Astrocyte (in vitro differentiated cells and primary cell): Measurements from ENCODE around the gene ANGPTL4. TPM values are rescaled to one million over a fixed set of nuclear protein-coding genes. Genes with fewer than 3 reads are reported as not detected.

Experiments used
- DNase-seq: peaks from one replicate; pipeline ENCODE4 v3.0.0-alpha.2; 2010; ENCODE audit warnings: low read depth
- FAIRE-seq: peaks from 2 replicates; lab custom pipeline; 2011; peaks lifted over from hg19 to GRCh38; lab: Jason Lieb, UNC
- H2AFZ ChIP-seq: 2 replicates; pipeline ENCODE4 v1.6.0; 2012; ENCODE audit warnings: low read depth, low read length, inconsistent platforms
- H3K27ac ChIP-seq: 2 replicates; pipeline ENCODE4 v1.5.1; 2011; ENCODE audit warnings: low read depth, low read length, inconsistent platforms
- H3K27me3 ChIP-seq: 2 replicates; pipeline ENCODE4 v1.6.0; 2011; ENCODE audit warnings: low read length, inconsistent platforms; ENCODE audit not compliant: insufficient read depth
- H3K36me3 ChIP-seq: 2 replicates; pipeline ENCODE4 v1.5.1; 2011; ENCODE audit warnings: low read length, inconsistent platforms; ENCODE audit not compliant: insufficient read depth
- H3K4me1 ChIP-seq: 2 replicates; pipeline ENCODE4 v1.5.1; 2011; ENCODE audit warnings: low read length, inconsistent platforms; ENCODE audit not compliant: insufficient read depth
- H3K4me2 ChIP-seq: 2 replicates; pipeline ENCODE4 v1.6.0; 2012; ENCODE audit warnings: low read length, inconsistent platforms
- H3K4me3 ChIP-seq: 2 replicates; pipeline ENCODE4 v1.5.1; 2011; ENCODE audit warnings: low read depth, mild to moderate bottlenecking, low read length, inconsistent platforms; ENCODE audit not compliant: insufficient read depth
- H3K79me2 ChIP-seq: 2 replicates; pipeline ENCODE4 v1.6.0; 2012; ENCODE audit warnings: mild to moderate bottlenecking, low read length, inconsistent platforms; ENCODE audit not compliant: insufficient read depth
- H3K9ac ChIP-seq: 2 replicates; pipeline ENCODE4 v1.6.0; 2012; ENCODE audit warnings: mild to moderate bottlenecking, low read length, inconsistent platforms
- H3K9me3 ChIP-seq: 2 replicates; pipeline ENCODE4 v1.5.1; 2012; ENCODE audit warnings: low read depth, mild to moderate bottlenecking, low read length, inconsistent platforms; ENCODE audit not compliant: insufficient read depth
- H4K20me1 ChIP-seq: 2 replicates; pipeline ENCODE4 v1.6.0; 2012; ENCODE audit warnings: low read length, inconsistent platforms; ENCODE audit not compliant: insufficient read depth
- H3K27ac Mint-ChIP-seq: one replicate; pipeline ENCODE4 v1.8.0; 2021; ENCODE audit warnings: mild to moderate bottlenecking, mixed read lengths; ENCODE audit not compliant: unreplicated experiment
- H3K27me3 Mint-ChIP-seq: one replicate; pipeline ENCODE4 v1.8.0; 2021; ENCODE audit warnings: low read depth, mixed read lengths; ENCODE audit not compliant: unreplicated experiment
- H3K36me3 Mint-ChIP-seq: one replicate; pipeline ENCODE4 v1.8.0; 2021; ENCODE audit warnings: low read depth, mixed read lengths; ENCODE audit not compliant: unreplicated experiment
- H3K4me1 Mint-ChIP-seq: one replicate; pipeline ENCODE4 v1.8.0; 2021; ENCODE audit warnings: low read depth, mixed read lengths; ENCODE audit not compliant: unreplicated experiment
- H3K4me3 Mint-ChIP-seq: one replicate; pipeline ENCODE4 v1.8.0; 2021; ENCODE audit warnings: mild to moderate bottlenecking, moderate library complexity, mixed read lengths; ENCODE audit not compliant: unreplicated experiment
- H3K9me3 Mint-ChIP-seq: one replicate; pipeline ENCODE4 v1.8.0; 2021; ENCODE audit warnings: mild to moderate bottlenecking, mixed read lengths; ENCODE audit not compliant: unreplicated experiment
- EZH2 ChIP-seq: IDR thresholded peaks from 2 replicates; pipeline ENCODE4 v1.6.1; 2012; ENCODE audit warnings: mild to moderate bottlenecking, low read length, inconsistent platforms; ENCODE audit not compliant: insufficient read depth
- total RNA-seq: library from RNA; stranded (reverse); gene quantifications from 2 replicates; pipeline ENCODE4 v1.2.1, GENCODE V29; 2021
- TF ChIP-seq, protein P1 (sequence below): IDR thresholded peaks from 2 replicates; pipeline ENCODE4 v1.5.1; 2011; ENCODE audit warnings: low read depth, mild to moderate bottlenecking, inconsistent platforms, low read length, moderate library complexity; ENCODE audit not compliant: insufficient read depth

Gene ANGPTL4
- total RNA-seq, 1 donor from 2014 or later, result 115 TPM

GRCh38 chr19:8393192-8393870, 29.4 kb downstream of the ANGPTL4 start:
- Mint-ChIP-seq H3K9me3 (peaks cover 3% of the 10 kb centered on the region), H3K27ac (no peak overlapping the region), H3K4me3 (no peak overlapping the region), H3K36me3 (peaks cover 4% of the 10 kb centered on the region), H3K27me3 (no peaks in the 10 kb centered on the region), H3K4me1 (peaks cover 20% of the 10 kb centered on the region)
- Histone ChIP-seq H3K27me3 (no peaks in the 10 kb centered on the region), H3K9ac (no peak overlapping the region), H4K20me1 (peaks cover 72% of the 10 kb centered on the region), H3K4me2 (no peak overlapping the region), H3K9me3 (no peaks in the 10 kb centered on the region), H3K27ac (no peak overlapping the region), H3K4me1 (peaks cover 20% of the 10 kb centered on the region), H2AFZ (no peak overlapping the region), H3K4me3 (no peak overlapping the region), H3K36me3 (no peaks in the 10 kb centered on the region), H3K79me2 (peaks cover 75% of the 10 kb centered on the region)
- TF ChIP-seq, protein P1, sequence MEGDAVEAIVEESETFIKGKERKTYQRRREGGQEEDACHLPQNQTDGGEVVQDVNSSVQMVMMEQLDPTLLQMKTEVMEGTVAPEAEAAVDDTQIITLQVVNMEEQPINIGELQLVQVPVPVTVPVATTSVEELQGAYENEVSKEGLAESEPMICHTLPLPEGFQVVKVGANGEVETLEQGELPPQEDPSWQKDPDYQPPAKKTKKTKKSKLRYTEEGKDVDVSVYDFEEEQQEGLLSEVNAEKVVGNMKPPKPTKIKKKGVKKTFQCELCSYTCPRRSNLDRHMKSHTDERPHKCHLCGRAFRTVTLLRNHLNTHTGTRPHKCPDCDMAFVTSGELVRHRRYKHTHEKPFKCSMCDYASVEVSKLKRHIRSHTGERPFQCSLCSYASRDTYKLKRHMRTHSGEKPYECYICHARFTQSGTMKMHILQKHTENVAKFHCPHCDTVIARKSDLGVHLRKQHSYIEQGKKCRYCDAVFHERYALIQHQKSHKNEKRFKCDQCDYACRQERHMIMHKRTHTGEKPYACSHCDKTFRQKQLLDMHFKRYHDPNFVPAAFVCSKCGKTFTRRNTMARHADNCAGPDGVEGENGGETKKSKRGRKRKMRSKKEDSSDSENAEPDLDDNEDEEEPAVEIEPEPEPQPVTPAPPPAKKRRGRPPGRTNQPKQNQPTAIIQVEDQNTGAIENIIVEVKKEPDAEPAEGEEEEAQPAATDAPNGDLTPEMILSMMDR, result no peak
- no peak for TF ChIP-seq EZH2
- DNase-seq (no peak), FAIRE-seq (no peak)

- H3K9me3 Mint-ChIP-seq, result peaks cover 3% of the 10 kb centered on the region
- DNase-seq (no peak), FAIRE-seq (no peak)
- TF ChIP-seq EZH2, result no peak
- TF ChIP-seq, protein P1, result no peak
- no peak overlapping the region for H3K4me3 ChIP-seq
- peaks cover 4% of the 10 kb centered on the region for H3K36me3 Mint-ChIP-seq
- H4K20me1 ChIP-seq, result peaks cover 75% of the 10 kb centered on the region
- no peak overlapping the region for H3K27ac ChIP-seq
- no peak overlapping the region for H3K9ac ChIP-seq
- H3K79me2 ChIP-seq, result peaks cover 78% of the 10 kb centered on the region
- peaks cover 20% of the 10 kb centered on the region for H3K4me1 Mint-ChIP-seq
- peaks cover 20% of the 10 kb centered on the region for H3K4me1 ChIP-seq
- no peak overlapping the region for H2AFZ ChIP-seq
- H3K9me3 ChIP-seq, result no peaks in the 10 kb centered on the region
- no peak overlapping the region for H3K4me2 ChIP-seq
- H3K36me3 ChIP-seq, result no peaks in the 10 kb centered on the region
- H3K27me3 ChIP-seq, result no peaks in the 10 kb centered on the region
- H3K27me3 Mint-ChIP-seq, result no peaks in the 10 kb centered on the region
- no peak overlapping the region for H3K4me3 Mint-ChIP-seq
- H3K27ac Mint-ChIP-seq, result no peak overlapping the region
These were observed 29.9 kb downstream of the ANGPTL4 start for GRCh38 chr19:8393871-8394250.

DNA sequence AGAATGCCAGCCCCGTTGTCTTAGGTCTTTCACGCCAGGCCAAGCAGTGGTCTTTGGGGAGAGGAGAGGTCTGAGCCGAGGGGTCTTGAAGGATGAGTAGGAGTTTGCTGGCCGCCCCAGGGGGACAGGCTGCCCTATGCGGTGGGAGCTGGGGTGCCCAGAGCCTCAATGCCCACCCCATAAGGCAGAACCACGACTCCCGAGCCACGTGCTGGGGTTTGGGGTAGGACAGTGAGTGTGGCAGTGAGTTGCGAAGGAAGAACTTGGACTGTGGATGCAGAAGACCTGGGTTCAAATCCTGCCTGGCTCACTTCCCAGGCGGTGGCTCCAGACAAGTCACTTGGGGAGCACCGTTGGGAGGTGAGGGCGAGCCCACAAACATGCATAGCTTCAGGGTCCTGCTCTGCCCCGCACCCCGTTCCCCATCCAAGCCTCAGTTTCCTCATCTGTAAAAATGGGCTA, 31.7 kb downstream of the ANGPTL4 start:
- H3K4me3 Mint-ChIP-seq, result no peak overlapping the region
- Histone ChIP-seq H2AFZ (no peak overlapping the region), H3K4me2 (no peak overlapping the region), H4K20me1 (peaks cover 89% of the 10 kb centered on the region), H3K9ac (no peak overlapping the region), H3K9me3 (no peaks in the 10 kb centered on the region), H3K27ac (no peak overlapping the region), H3K27me3 (no peaks in the 10 kb centered on the region), H3K36me3 (no peaks in the 10 kb centered on the region), H3K4me1 (peaks cover 20% of the 10 kb centered on the region), H3K79me2 (peaks cover 89% of the 10 kb centered on the region), H3K4me3 (no peak overlapping the region)
- H3K27ac Mint-ChIP-seq, result no peak overlapping the region
- H3K4me1 Mint-ChIP-seq, result peaks cover 20% of the 10 kb centered on the region
- no peak for TF ChIP-seq EZH2
- TF ChIP-seq, protein P1, result no peak
- no peaks in the 10 kb centered on the region for H3K27me3 Mint-ChIP-seq
- FAIRE-seq (no peak), DNase-seq (no peak)
- H3K36me3 Mint-ChIP-seq, result peaks cover 2% of the 10 kb centered on the region
- peaks cover 3% of the 10 kb centered on the region for H3K9me3 Mint-ChIP-seq
